GM19467 (cell line): ENCODE measurements around the gene ZNF254.
"Not testable (repeated sequence)": the region's sequence is repeated elsewhere in the genome, so short reads cannot be mapped to it uniquely, and the experiment has no call there.

Experiments
- ATAC-seq: cut with Tn5 transposase; IDR thresholded peaks from one replicate; pipeline ENCODE4 v1.9.1; 2021; ENCODE audit warnings: mild to moderate bottlenecking, moderate library complexity; ENCODE audit not compliant: unreplicated experiment

ZNF254 gene

GRCh38 chr19:24071078-24071477 is 15.9 kb upstream of the ZNF254 start:
- no peak for ATAC-seq

- ATAC-seq: no peak
Observed at GRCh38 chr19:24072720-24073119, 14.3 kb upstream of the ZNF254 start.

- no peak for ATAC-seq
Observed at GRCh38 chr19:24073807-24074206, 13.2 kb upstream of the ZNF254 start.

GRCh38 chr19:24074720-24075454 is 12.1 kb upstream of the ZNF254 start:
- ATAC-seq: no peak

GRCh38 chr19:24075530-24075929 is 11.5 kb upstream of the ZNF254 start:
- not testable (repeated sequence) for ATAC-seq

- no peak for ATAC-seq
Observed at GRCh38 chr19:24078680-24079079, 8.3 kb upstream of the ZNF254 start.

GRCh38 chr19:24081056-24081455 is 5.9 kb upstream of the ZNF254 start:
- no peak for ATAC-seq

- no peak for ATAC-seq
Observed at GRCh38 chr19:24098359-24098758, 11.4 kb downstream of the ZNF254 start.

GRCh38 chr19:24099829-24100228 is 12.8 kb downstream of the ZNF254 start:
- no peak for ATAC-seq

GRCh38 chr19:24100597-24100996 is 13.6 kb downstream of the ZNF254 start:
- ATAC-seq: not testable (repeated sequence)

- ATAC-seq: no peak
Observed at GRCh38 chr19:24101459-24102115, 14.6 kb downstream of the ZNF254 start.

GRCh38 chr19:24127601-24128000 is 40.6 kb downstream of the ZNF254 start:
- ATAC-seq: no peak

- no peak for ATAC-seq
Observed at GRCh38 chr19:24140099-24140498, 53.1 kb downstream of the ZNF254 start.

- ATAC-seq: no peak
Observed at GRCh38 chr19:24140591-24140990, 53.6 kb downstream of the ZNF254 start.

- no peak for ATAC-seq
Observed at GRCh38 chr19:24141612-24142011, 54.6 kb downstream of the ZNF254 start.

GRCh38 chr19:24142771-24143170 is 55.8 kb downstream of the ZNF254 start:
- ATAC-seq: no peak

GRCh38 chr19:24159707-24160106 is 72.7 kb downstream of the ZNF254 start:
- no peak for ATAC-seq

GRCh38 chr19:24166055-24166454 is 79.1 kb downstream of the ZNF254 start:
- no peak for ATAC-seq

- ATAC-seq: no peak
Observed at GRCh38 chr19:24173882-24174281, 86.9 kb downstream of the ZNF254 start.

- ATAC-seq: no peak
Observed at GRCh38 chr19:24177686-24178085, 90.7 kb downstream of the ZNF254 start.

- ATAC-seq: no peak
Observed at GRCh38 chr19:24178207-24178606, 91.2 kb downstream of the ZNF254 start.
